Stomach (tissue), 4 donors: ENCODE data around the gene SPDEF.

ENCODE experiments used
- CTCF ChIP-seq, 7 experiments: fragments of 450-650 bp in 4 of 7; fragments of 200-600 bp in 3 of 7; sonication (generic) in 3 of 7; IDR thresholded peaks; one replicate each; pipeline ENCODE4 v1.5.1; 2016 to 2019; ENCODE audit warnings: antibody characterized with exemption in 7 of 7, control low read depth in 2 of 7, mild to moderate bottlenecking in 1 of 7
- EP300 ChIP-seq: sonication (generic); formaldehyde crosslinking; IDR thresholded peaks from one replicate; pipeline ENCODE4 v1.6.1; 2017; ENCODE audit warnings: antibody characterized with exemption
- POLR2A ChIP-seq, 4 donors: fragments of 450-650 bp; IDR thresholded peaks; one replicate each; pipeline ENCODE4 v1.6.1; 2016; ENCODE audit warnings: antibody characterized with exemption in 4 of 4, control low read depth in 2 of 4, mild to moderate bottlenecking in 1 of 4, moderate library complexity in 1 of 4
- POLR2AphosphoS5 ChIP-seq, 3 donors: sonication (generic); formaldehyde crosslinking; IDR thresholded peaks; one replicate each; pipeline ENCODE4 v1.6.1; 2016; ENCODE audit warnings: antibody characterized with exemption in 3 of 3

- no peak for TF ChIP-seq CTCF (IDR thresholded peaks at IDR 0.05)
- no peak for TF ChIP-seq POLR2A (IDR thresholded peaks at IDR 0.05)
- TF ChIP-seq POLR2AphosphoS5 (IDR thresholded peaks at IDR 0.05): no peak
- no peak for TF ChIP-seq EP300
Measured at GRCh38 chr6:34597605-34598353, 41.6 kb upstream of the SPDEF start.
